ENCODE results near the gene NBR1.
"Not testable (repeated sequence)": the region's sequence is repeated elsewhere in the genome, so short reads cannot be mapped to it uniquely, and the experiment has no call there.

DNA sequence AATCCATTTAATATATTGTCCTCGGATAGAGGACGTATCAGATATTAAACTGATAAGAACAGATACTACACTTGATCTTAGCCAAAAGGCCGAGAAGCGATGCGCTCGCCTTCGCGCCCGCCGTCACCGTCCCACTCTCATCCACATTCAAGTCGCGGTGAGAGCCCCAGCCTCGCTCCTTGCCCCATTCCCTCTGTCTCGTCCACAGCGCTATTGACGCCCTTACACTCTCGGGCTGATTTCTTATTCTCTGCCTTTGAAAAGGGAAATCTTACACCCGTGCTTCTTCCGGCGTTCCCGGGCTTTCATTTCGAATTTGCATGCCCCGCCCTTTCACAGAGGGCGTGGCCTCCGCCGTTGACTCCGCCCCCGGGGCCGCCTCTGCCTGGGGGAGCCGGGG, 62.9 kb downstream of the NBR1 start, which contains the start of gene RNU2-1:
- TF ChIP-seq, protein P1, sequence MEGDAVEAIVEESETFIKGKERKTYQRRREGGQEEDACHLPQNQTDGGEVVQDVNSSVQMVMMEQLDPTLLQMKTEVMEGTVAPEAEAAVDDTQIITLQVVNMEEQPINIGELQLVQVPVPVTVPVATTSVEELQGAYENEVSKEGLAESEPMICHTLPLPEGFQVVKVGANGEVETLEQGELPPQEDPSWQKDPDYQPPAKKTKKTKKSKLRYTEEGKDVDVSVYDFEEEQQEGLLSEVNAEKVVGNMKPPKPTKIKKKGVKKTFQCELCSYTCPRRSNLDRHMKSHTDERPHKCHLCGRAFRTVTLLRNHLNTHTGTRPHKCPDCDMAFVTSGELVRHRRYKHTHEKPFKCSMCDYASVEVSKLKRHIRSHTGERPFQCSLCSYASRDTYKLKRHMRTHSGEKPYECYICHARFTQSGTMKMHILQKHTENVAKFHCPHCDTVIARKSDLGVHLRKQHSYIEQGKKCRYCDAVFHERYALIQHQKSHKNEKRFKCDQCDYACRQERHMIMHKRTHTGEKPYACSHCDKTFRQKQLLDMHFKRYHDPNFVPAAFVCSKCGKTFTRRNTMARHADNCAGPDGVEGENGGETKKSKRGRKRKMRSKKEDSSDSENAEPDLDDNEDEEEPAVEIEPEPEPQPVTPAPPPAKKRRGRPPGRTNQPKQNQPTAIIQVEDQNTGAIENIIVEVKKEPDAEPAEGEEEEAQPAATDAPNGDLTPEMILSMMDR (IDR thresholded peaks at IDR 0.05; ENCODE audit: low read length), result not testable (repeated sequence)
- TF ChIP-seq EZH2phosphoT487 (IDR thresholded peaks at IDR 0.05; ENCODE audit: low read length), result not testable (repeated sequence)

Data from MM.1S (cell line).